GM23248 (cell line): Measurements from ENCODE around the gene EFHC2. TPM values are rescaled to one million over a fixed set of nuclear protein-coding genes. Genes with fewer than 3 reads are reported as not detected.

Experiments
- DNase-seq: peaks from one replicate; pipeline ENCODE4 v3.0.0-alpha.2; 2015
- H2AFZ ChIP-seq: fragments of 200-600 bp; sonication (generic); 2 replicates; pipeline ENCODE4 v1.6.1; 2016; ENCODE audit warnings: antibody characterized with exemption
- H3F3A ChIP-seq: fragments of 200-600 bp; sonication (generic); 2 replicates; pipeline ENCODE4 v1.6.1; 2016; ENCODE audit warnings: mild to moderate bottlenecking, antibody characterized with exemption, mixed run types; ENCODE audit not compliant: insufficient read depth
- H3K27ac ChIP-seq: fragments of 200-600 bp; sonication (generic); 2 replicates; pipeline ENCODE4 v1.5.1; 2016; ENCODE audit warnings: mild to moderate bottlenecking
- H3K27me3 ChIP-seq: fragments of 200-600 bp; sonication (generic); replicated peaks from 2 replicates; pipeline ENCODE4 v1.6.1; 2016; ENCODE audit warnings: mild to moderate bottlenecking; ENCODE audit not compliant: insufficient read depth
- H3K36me3 ChIP-seq: fragments of 200-600 bp; sonication (generic); 2 replicates; pipeline ENCODE4 v1.6.1; 2016; ENCODE audit warnings: low read depth, mild to moderate bottlenecking
- H3K4me1 ChIP-seq: fragments of 200-600 bp; sonication (generic); 2 replicates; pipeline ENCODE4 v1.6.1; 2016; ENCODE audit warnings: mild to moderate bottlenecking; ENCODE audit not compliant: insufficient read depth
- H3K4me2 ChIP-seq: fragments of 200-600 bp; sonication (generic); one replicate; pipeline ENCODE4 v1.6.1; 2016; ENCODE audit warnings: mild to moderate bottlenecking; ENCODE audit not compliant: unreplicated experiment
- H3K4me3 ChIP-seq: fragments of 200-600 bp; sonication (generic); 2 replicates; pipeline ENCODE4 v1.5.1; 2016; ENCODE audit warnings: mild to moderate bottlenecking
- H3K79me2 ChIP-seq: fragments of 200-600 bp; sonication (generic); 2 replicates; pipeline ENCODE4 v1.6.1; 2016; ENCODE audit warnings: mild to moderate bottlenecking; ENCODE audit not compliant: insufficient read depth
- H3K9ac ChIP-seq: fragments of 200-600 bp; sonication (generic); 2 replicates; pipeline ENCODE4 v1.6.1; 2016; ENCODE audit warnings: mild to moderate bottlenecking
- H3K9me2 ChIP-seq: fragments of 200-600 bp; sonication (generic); 2 replicates; pipeline ENCODE4 v1.6.1; 2016; ENCODE audit warnings: mixed run types, mild to moderate bottlenecking, moderate library complexity; ENCODE audit not compliant: insufficient read depth
- H3K9me3 ChIP-seq: fragments of 200-600 bp; sonication (generic); one replicate; pipeline ENCODE4 v1.6.1; 2017; ENCODE audit warnings: low read depth
- H4K20me1 ChIP-seq: fragments of 200-600 bp; sonication (generic); 2 replicates; pipeline ENCODE4 v1.6.0; 2016; ENCODE audit not compliant: insufficient read depth
- EZH2 ChIP-seq: fragments of 200-600 bp; sonication (generic); IDR thresholded peaks from 2 replicates; pipeline ENCODE4 v1.6.1; 2018; ENCODE audit warnings: antibody characterized with exemption, mild to moderate bottlenecking; ENCODE audit not compliant: insufficient read depth, poor library complexity, severe bottlenecking
- EZH2phosphoT487 ChIP-seq: fragments of 200-600 bp; sonication (generic); IDR thresholded peaks from 2 replicates; pipeline ENCODE4 v1.6.1; 2018; ENCODE audit warnings: antibody characterized with exemption, moderate library complexity, mild to moderate bottlenecking, low read depth; ENCODE audit not compliant: insufficient read depth
- WGBS, 2 experiments: methylation state at CpG; one replicate each; pipeline ENCODE4 v1.1.6; 2015 to 2017; ENCODE audit warnings: low lambda C conversion rate in 2 of 2, low coverage in 1 of 2; ENCODE audit errors: missing lambda C conversion rate in 2 of 2; 5-methylcytosine and 5-hydroxymethylcytosine counted together
- in situ Hi-C: fragments of 300-500 bp; cut with MboI; formaldehyde crosslinking; loops from 2 replicates; pipeline ENCODE4 v1.15.0; 2020
- polyA plus RNA-seq: library from polyadenylated mRNA; unstranded; fragments of >200 nt; fragmentation: Nextera tagmentation; extraction: Ambion mirVana; gene quantifications from 2 replicates; pipeline ENCODE4 v1.2.1, GENCODE V29; 2016
- total RNA-seq: library from RNA; depleted of rRNA; stranded (reverse); fragments of >200 nt; shearing (Covaris generic); gene quantifications from 2 replicates; pipeline ENCODE4 v1.2.3, GENCODE V29; 2014

EFHC2 gene
- total and polyA plus RNA-seq, 2 experiments from 2014 or later = 0.38 TPM; not detected in 1

DNA sequence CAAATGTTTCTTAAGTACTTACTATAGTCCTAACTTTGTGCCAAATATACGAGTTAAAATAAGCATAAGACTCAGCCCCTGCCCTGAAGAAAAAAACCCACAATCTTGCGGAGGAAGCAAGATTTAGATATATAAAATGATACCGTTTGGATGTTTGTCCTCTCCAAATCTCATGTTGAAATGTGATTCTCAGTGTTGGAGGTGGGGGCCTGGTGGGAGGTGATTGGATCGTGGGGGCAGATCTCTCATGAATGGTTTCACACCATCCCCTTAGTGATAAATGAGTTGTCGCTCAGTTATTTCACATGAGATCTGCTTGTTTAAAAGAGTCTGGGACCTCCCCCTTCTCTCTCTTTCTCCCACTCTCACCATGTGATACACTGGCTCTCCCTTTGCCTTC, 28.7 kb downstream of the EFHC2 start:
- no peak overlapping the region for H3K9ac ChIP-seq
- no peak for DNase-seq
- H3K4me2 ChIP-seq = no peak overlapping the region
- H3K27ac ChIP-seq = no peak overlapping the region
- H4K20me1 ChIP-seq = no peaks in the 10 kb centered on the region
- H3K27me3 ChIP-seq = no peaks in the 10 kb centered on the region
- no peaks in the 10 kb centered on the region for H3K9me2 ChIP-seq
- no peaks in the 10 kb centered on the region for H3K36me3 ChIP-seq
- in situ Hi-C loops = no loop called here
- no peaks in the 10 kb centered on the region; the same call in 1 of the 2 replicates for H3K4me1 ChIP-seq
- WGBS, 2 experiments = 78 to 87% methylated on average over 5 of the region's 5 CpGs
- no peaks in the 10 kb centered on the region for H3K9me3 ChIP-seq
- H3K4me3 ChIP-seq = no peak overlapping the region
- H2AFZ ChIP-seq = 0 out of 2 replicates have a peak overlapping the region, but pooled peaks have one; percentile 38
- TF ChIP-seq EZH2phosphoT487 (no peak), EZH2 (no peak)
- no peaks in the 10 kb centered on the region for H3F3A ChIP-seq
- H3K79me2 ChIP-seq = no peaks in the 10 kb centered on the region

GRCh38 chrX:44314259-44314734, 29.2 kb downstream of the EFHC2 start:
- Histone ChIP-seq H3K36me3 (no peaks in the 10 kb centered on the region), H3K4me2 (no peak overlapping the region), H3K9ac (no peak overlapping the region), H3K4me1 (no peaks in the 10 kb centered on the region; the same call in 1 of the 2 replicates), H3K79me2 (no peaks in the 10 kb centered on the region), H3F3A (no peaks in the 10 kb centered on the region), H3K4me3 (no peak overlapping the region), H2AFZ (peak overlapping the region; percentile 38; the same call in 1 of the 2 replicates), H4K20me1 (no peaks in the 10 kb centered on the region), H3K27me3 (no peaks in the 10 kb centered on the region), H3K27ac (no peak overlapping the region), H3K9me2 (no peaks in the 10 kb centered on the region), H3K9me3 (no peaks in the 10 kb centered on the region)
- DNase-seq = peak; percentile 57
- WGBS, 2 experiments = 81 to 94% methylated on average over 2 of the region's 2 CpGs
- in situ Hi-C loops = no loop called here
- TF ChIP-seq EZH2phosphoT487 = no peak
- TF ChIP-seq EZH2 = no peak

DNA sequence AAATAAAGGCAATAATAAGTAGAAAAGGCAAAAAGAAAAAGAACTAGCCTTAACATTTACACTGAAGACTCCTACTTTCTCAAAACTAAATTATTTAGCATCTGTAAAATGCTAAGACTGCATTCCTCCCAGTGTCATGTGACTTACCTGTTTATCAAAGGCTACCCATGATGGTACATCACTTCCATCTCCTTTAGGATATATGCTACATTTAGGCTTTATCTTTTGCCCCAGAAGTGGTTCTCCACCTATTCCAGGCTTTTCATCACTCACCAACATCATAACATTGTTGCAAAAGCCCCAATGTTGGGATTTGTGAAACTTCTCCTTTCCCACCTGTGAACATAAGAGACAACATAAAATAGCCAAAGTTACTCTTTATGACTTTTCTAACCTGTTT, 31.1 kb downstream of the EFHC2 start:
- no peak overlapping the region for H3K27ac ChIP-seq
- no peak overlapping the region for H2AFZ ChIP-seq
- H3K9ac ChIP-seq = no peak overlapping the region
- TF ChIP-seq EZH2 (no peak), EZH2phosphoT487 (no peak)
- H3K4me2 ChIP-seq = no peak overlapping the region
- no peaks in the 10 kb centered on the region for H3K9me3 ChIP-seq
- H3F3A ChIP-seq = no peaks in the 10 kb centered on the region
- H3K4me1 ChIP-seq = no peaks in the 10 kb centered on the region; the same call in 1 of the 2 replicates
- H3K79me2 ChIP-seq = no peaks in the 10 kb centered on the region
- no peaks in the 10 kb centered on the region for H4K20me1 ChIP-seq
- DNase-seq = no peak
- in situ Hi-C loops = no loop called here
- H3K27me3 ChIP-seq = no peaks in the 10 kb centered on the region
- no peaks in the 10 kb centered on the region for H3K36me3 ChIP-seq
- H3K4me3 ChIP-seq = no peak overlapping the region
- no peaks in the 10 kb centered on the region for H3K9me2 ChIP-seq

- 90 to 95% methylated on average over 17 to 23 of the region's 27 CpGs for WGBS, 2 experiments
- no peaks in the 10 kb centered on the region for H3K27me3 ChIP-seq
- H3K9me3 ChIP-seq = no peaks in the 10 kb centered on the region
- no peaks in the 10 kb centered on the region for H3K36me3 ChIP-seq
- DNase-seq = no peak
- no peak overlapping the region for H2AFZ ChIP-seq
- no peak overlapping the region for H3K4me3 ChIP-seq
- no peaks in the 10 kb centered on the region for H3K79me2 ChIP-seq
- no peak overlapping the region for H3K27ac ChIP-seq
- H4K20me1 ChIP-seq = no peaks in the 10 kb centered on the region
- TF ChIP-seq EZH2phosphoT487 (no peak), EZH2 (no peak)
- H3K4me2 ChIP-seq = no peak overlapping the region
- in situ Hi-C loops = no loop called here
- no peaks in the 10 kb centered on the region; the same call in 1 of the 2 replicates for H3K4me1 ChIP-seq
- no peak overlapping the region for H3K9ac ChIP-seq
- no peaks in the 10 kb centered on the region for H3F3A ChIP-seq
- no peaks in the 10 kb centered on the region for H3K9me2 ChIP-seq
These were observed 33.2 kb downstream of the EFHC2 start for GRCh38 chrX:44310227-44310626.

DNA sequence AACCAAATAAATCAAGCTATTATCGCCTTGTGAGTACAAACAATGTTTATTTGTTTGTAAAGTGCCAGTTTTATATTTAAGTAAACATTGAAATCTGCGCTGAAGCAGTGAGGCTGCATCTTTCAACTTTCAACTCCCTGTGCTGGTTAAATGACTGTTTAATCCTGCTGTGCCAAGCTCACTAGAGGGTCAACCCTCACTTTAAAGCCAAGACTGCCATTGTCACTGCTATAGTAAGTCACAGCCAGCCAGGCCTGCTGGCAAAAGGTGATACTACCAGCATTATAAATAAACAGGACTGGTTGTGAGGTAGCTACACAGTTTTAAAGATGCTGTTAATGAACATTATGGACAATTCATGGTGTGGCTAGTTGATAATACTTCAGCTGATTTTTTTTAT, 34.6 kb downstream of the EFHC2 start:
- no peaks in the 10 kb centered on the region for H3F3A ChIP-seq
- no peak overlapping the region for H2AFZ ChIP-seq
- 83 to 85% methylated on average over 2 of the region's 2 CpGs for WGBS, 2 experiments
- H3K4me3 ChIP-seq = no peak overlapping the region
- no peaks in the 10 kb centered on the region for H3K9me2 ChIP-seq
- no peak overlapping the region for H3K4me2 ChIP-seq
- H3K27ac ChIP-seq = no peak overlapping the region
- in situ Hi-C loops = no loop called here
- H3K4me1 ChIP-seq = no peaks in the 10 kb centered on the region; the same call in 1 of the 2 replicates
- no peaks in the 10 kb centered on the region for H3K36me3 ChIP-seq
- no peak overlapping the region for H3K9ac ChIP-seq
- DNase-seq = no peak
- no peaks in the 10 kb centered on the region for H4K20me1 ChIP-seq
- no peaks in the 10 kb centered on the region for H3K9me3 ChIP-seq
- no peak for TF ChIP-seq EZH2
- no peak for TF ChIP-seq EZH2phosphoT487
- H3K27me3 ChIP-seq = no peaks in the 10 kb centered on the region
- H3K79me2 ChIP-seq = no peaks in the 10 kb centered on the region
